ENCODE data around the gene GFOD1.
"Not testable (repeated sequence)": the region's sequence is repeated elsewhere in the genome, so short reads cannot be mapped to it uniquely, and the experiment has no call there.

GFOD1 gene

GRCh38 chr6:13438126-13438525 lies 49.3 kb downstream of the GFOD1 start:
- no peak for DNase-seq

GRCh38 chr6:13437218-13437996 lies 50.0 kb downstream of the GFOD1 start:
- no peak for DNase-seq

- DNase-seq, result no peak
Measured at GRCh38 chr6:13436399-13437217, 50.8 kb downstream of the GFOD1 start.

GRCh38 chr6:13435477-13436246 lies 51.7 kb downstream of the GFOD1 start:
- no peak for DNase-seq

GRCh38 chr6:13434777-13435176 lies 52.6 kb downstream of the GFOD1 start:
- DNase-seq, result no peak

- DNase-seq, result not testable (repeated sequence)
Measured at GRCh38 chr6:13434135-13434775, 53.1 kb downstream of the GFOD1 start.

- peak; percentile 44 for DNase-seq
Measured at GRCh38 chr6:13433709-13434121, 53.7 kb downstream of the GFOD1 start.

GRCh38 chr6:13432526-13433184 lies 54.7 kb downstream of the GFOD1 start:
- DNase-seq, result peak; percentile 8

GRCh38 chr6:13431861-13432465 lies 55.4 kb downstream of the GFOD1 start:
- DNase-seq, result no peak

- no peak for DNase-seq
Measured at GRCh38 chr6:13431059-13431656, 56.2 kb downstream of the GFOD1 start.

GRCh38 chr6:13429406-13429753 lies 58.0 kb downstream of the GFOD1 start:
- no peak for DNase-seq

GRCh38 chr6:13428583-13429405 lies 58.6 kb downstream of the GFOD1 start:
- no peak for DNase-seq

GRCh38 chr6:13427801-13428582 lies 59.4 kb downstream of the GFOD1 start:
- DNase-seq, result peak; percentile 83

- no peak for DNase-seq
Measured at GRCh38 chr6:13427316-13427715, 60.1 kb downstream of the GFOD1 start.

- DNase-seq, result no peak
Measured at GRCh38 chr6:13425943-13426931, 61.2 kb downstream of the GFOD1 start.

- no peak for DNase-seq
Measured at GRCh38 chr6:13425270-13425873, 62.0 kb downstream of the GFOD1 start.

- no peak for DNase-seq
Measured at GRCh38 chr6:13423252-13423651, 64.1 kb downstream of the GFOD1 start.

GRCh38 chr6:13422681-13423221 lies 64.6 kb downstream of the GFOD1 start:
- no peak for DNase-seq

Measured in GDM1 (cell line).